ENCODE results near the gene TOP2B. TPM values are rescaled to one million over a fixed set of nuclear protein-coding genes. Genes with fewer than 3 reads are reported as not detected.

The TOP2B gene
- total RNA-seq, 6 experiments from 2014 or later = 26.3 to 42.3 (median 33.5) TPM

- Histone ChIP-seq H3K9me3 (no peaks in the 10 kb centered on the region), H3K4me3 (no peak overlapping the region), H3K36me3 (no peaks in the 10 kb centered on the region), H3K27me3 (no peaks in the 10 kb centered on the region), H3K4me1 (peaks cover 0 to 8% (median 0%) of the 10 kb centered on the region in 4 donors), H3K27ac (no peak overlapping the region)
- 82% methylated on average over 6 of the region's 14 CpGs for WGBS (ENCODE audit: insufficient coverage, low coverage, low lambda C conversion rate, missing lambda C conversion rate)
- intact Hi-C loops (cut with DNase I) = no loop called here
- ATAC-seq (no peak), DNase-seq (no peak)
- no peak for TF ChIP-seq POLR2A (IDR thresholded peaks at IDR 0.05)
- no peak for TF ChIP-seq CTCF (IDR thresholded peaks at IDR 0.05)
Observed at GRCh38 chr3:25585361-25586166, 79.1 kb downstream of the TOP2B start.

GRCh38 chr3:25584011-25584789 lies 80.5 kb downstream of the TOP2B start:
- ATAC-seq (no peak), DNase-seq (no peak)
- Histone ChIP-seq H3K27me3 (no peaks in the 10 kb centered on the region), H3K4me1 (peaks cover 0 to 8% (median 0%) of the 10 kb centered on the region in 4 donors), H3K9me3 (no peaks in the 10 kb centered on the region), H3K36me3 (no peaks in the 10 kb centered on the region), H3K27ac (no peak overlapping the region), H3K4me3 (no peak overlapping the region)
- 83% methylated on average over 11 of the region's 17 CpGs for WGBS (ENCODE audit: insufficient coverage, low coverage, low lambda C conversion rate, missing lambda C conversion rate)
- TF ChIP-seq CTCF (IDR thresholded peaks at IDR 0.05) = no peak
- TF ChIP-seq POLR2A (IDR thresholded peaks at IDR 0.05) = no peak
- intact Hi-C loops (cut with DNase I) = no loop called here

DNA sequence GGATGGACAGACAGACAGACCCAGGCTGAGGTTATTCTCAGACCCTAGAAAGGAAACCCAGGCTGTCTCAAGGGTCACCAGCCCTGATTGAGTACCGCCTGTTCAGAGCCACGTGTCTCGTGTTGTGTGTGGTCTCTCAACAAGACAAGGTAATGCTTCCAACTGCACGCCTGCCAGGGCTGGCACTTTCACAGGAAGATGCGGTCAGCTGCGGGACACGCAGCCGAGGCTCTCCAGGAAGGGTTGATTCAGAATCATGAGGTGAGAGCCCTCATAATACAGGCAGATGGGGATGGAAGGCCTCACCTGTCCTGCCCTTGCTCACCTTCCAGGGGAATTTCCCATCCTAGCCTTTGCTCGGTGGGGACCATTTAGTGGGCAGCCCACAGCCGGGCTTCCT lies 81.4 kb downstream of the TOP2B start:
- DNase-seq = no peak

DNA sequence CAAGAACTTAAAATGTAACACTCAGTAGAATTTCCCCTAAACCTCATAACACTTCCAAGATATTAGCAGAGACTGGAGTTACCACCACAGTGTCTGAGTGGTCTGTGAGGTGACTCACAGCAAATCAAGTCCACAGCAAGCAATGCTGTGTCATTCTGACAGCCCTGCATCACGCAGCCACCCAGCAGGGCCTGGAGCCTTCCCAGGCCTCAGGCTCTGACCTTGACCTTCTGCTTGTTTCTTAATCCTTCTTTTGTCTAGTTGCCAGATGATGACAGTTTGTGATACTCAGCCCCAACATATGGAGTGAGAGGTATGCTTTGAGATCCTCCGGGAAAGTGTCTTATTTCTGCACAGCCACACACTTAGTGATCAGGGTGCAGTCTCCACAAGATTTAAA lies 82.5 kb downstream of the TOP2B start:
- H3K4me3 ChIP-seq = no peak overlapping the region
- H3K9me3 ChIP-seq = no peaks in the 10 kb centered on the region
- intact Hi-C loops (cut with DNase I) = no loop called here
- peaks cover 0 to 8% (median 0%) of the 10 kb centered on the region in 4 donors for H3K4me1 ChIP-seq
- WGBS (ENCODE audit: insufficient coverage, low coverage, low lambda C conversion rate, missing lambda C conversion rate) = 81% methylated on average over 2 of the region's 2 CpGs
- ATAC-seq (peak in 3 of 4 donors; percentile 51 to 86 (median 53)), DNase-seq (no peak)
- no peak for TF ChIP-seq CTCF (IDR thresholded peaks at IDR 0.05)
- no peak for TF ChIP-seq POLR2A (IDR thresholded peaks at IDR 0.05)
- H3K27me3 ChIP-seq = no peaks in the 10 kb centered on the region
- no peaks in the 10 kb centered on the region for H3K36me3 ChIP-seq
- no peak overlapping the region for H3K27ac ChIP-seq

More for the DNA sequence above, 81.4 kb downstream of the TOP2B start:
- peaks cover 0 to 8% (median 0%) of the 10 kb centered on the region in 4 donors for H3K4me1 ChIP-seq
- no peaks in the 10 kb centered on the region for H3K36me3 ChIP-seq
- no peak overlapping the region for H3K27ac ChIP-seq
- no peak for TF ChIP-seq CTCF (IDR thresholded peaks at IDR 0.05)
- TF ChIP-seq POLR2A (IDR thresholded peaks at IDR 0.05) = no peak
- H3K4me3 ChIP-seq = no peak overlapping the region
- no peaks in the 10 kb centered on the region for H3K9me3 ChIP-seq
- H3K27me3 ChIP-seq = no peaks in the 10 kb centered on the region
- no peak for ATAC-seq
- intact Hi-C loops (cut with DNase I) = no loop called here
- 93% methylated on average over 2 of the region's 10 CpGs for WGBS (ENCODE audit: insufficient coverage, low coverage, low lambda C conversion rate, missing lambda C conversion rate)
